Dermis microvascular lymphatic vessel endothelial cell (primary cell): ENCODE data around the gene FAM162A. TPM values are rescaled to one million over a fixed set of nuclear protein-coding genes. Genes with fewer than 3 reads are reported as not detected.

ENCODE experiments used
- DNase-seq, 2 donors: peaks; one replicate each; pipeline versions ENCODE4 v3.0.0 to v3.0.0-alpha.2; 2010; ENCODE audit warnings: low read depth in 2 of 2
- total RNA-seq: library from RNA; depleted of rRNA; stranded (reverse); fragments of >200 nt; gene quantifications from 2 replicates; pipeline ENCODE4 v1.2.1, GENCODE V29; 2014

Gene FAM162A
- total RNA-seq, 1 donor from 2014 or later = 7.2 TPM

- no peak for DNase-seq
These were observed 3.7 kb downstream of the FAM162A start for GRCh38 chr3:122387709-122388108.

DNA sequence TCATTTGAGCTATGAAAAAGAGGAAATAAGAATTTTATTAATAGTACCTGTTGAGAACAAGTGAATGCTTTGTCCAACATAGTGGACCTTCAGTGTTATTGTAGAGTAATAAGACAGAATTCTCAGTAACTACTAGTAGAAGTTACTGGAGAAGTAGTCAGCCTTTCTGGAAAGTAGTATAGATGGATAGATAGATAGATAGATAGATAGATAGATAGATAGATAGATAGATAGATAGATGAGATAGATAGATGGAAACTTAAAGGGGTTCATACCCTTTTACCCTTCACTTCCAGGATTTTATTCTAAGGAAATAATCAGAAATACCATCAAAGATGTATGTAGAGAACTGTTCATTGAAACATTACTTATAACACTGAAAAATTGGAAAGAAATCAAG, 5.2 kb downstream of the FAM162A start:
- no peak for DNase-seq

- no peak for DNase-seq
These were observed 5.9 kb downstream of the FAM162A start for GRCh38 chr3:122389892-122390291.

DNA sequence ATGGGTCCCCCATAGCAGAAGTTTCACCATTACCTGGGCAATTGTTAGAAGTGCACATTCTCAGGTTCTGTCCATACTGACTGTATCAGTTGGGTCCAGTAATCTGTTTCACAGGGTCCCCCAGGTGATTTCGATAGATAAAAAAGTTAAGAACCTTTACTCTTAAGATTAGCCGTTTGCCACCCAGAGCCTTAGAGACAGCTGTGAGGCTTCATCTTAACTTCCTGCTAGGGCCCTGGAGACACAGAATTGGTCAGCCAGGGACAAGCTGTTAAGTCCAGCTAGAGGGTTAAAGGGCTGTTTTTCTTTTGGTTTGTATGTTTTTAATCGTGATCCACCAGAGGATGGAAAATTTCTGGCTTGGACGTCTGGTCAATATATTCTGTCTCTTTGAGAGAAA, 6.7 kb downstream of the FAM162A start:
- DNase-seq = no peak

DNA sequence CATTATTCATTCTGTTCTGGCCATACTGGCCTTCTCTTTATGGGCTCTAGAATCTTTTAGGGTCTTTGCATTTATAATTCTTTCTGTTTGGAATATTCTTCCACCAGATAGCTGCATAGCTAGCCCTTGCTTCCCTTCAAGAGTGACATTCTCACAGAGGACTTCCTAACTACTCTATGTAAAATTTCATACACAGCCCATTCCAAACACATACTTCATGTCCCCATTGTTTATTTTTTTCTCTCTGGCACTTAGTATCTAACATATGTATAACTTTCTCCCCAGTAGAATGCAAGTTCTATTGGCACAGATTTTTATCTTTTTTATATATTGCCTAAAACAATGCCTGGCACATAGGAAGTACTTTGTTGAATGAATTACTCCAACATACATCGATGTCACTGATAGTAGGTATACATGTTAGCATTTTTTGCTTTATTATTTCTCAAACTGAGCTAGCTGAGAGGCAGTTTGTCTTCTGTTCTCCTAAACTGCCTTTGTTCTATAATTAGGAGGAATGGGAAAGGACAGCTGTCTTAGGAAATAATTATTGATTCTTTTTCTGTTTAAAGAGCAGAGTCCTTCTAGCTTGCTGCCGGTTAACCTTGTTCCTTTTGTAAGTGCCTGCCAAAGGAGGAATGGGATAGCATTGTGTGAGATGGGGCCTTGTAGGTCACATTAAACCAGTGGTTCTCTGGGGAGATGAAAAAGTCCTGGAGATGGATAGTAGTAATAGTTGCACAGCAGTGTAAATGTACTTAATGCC, 7.9 kb downstream of the FAM162A start:
- no peak for DNase-seq

GRCh38 chr3:122392868-122393844, 9.2 kb downstream of the FAM162A start:
- DNase-seq = peak; percentile 48 to 62

- DNase-seq = no peak
These were observed 10.2 kb downstream of the FAM162A start for GRCh38 chr3:122394173-122394572.

DNA sequence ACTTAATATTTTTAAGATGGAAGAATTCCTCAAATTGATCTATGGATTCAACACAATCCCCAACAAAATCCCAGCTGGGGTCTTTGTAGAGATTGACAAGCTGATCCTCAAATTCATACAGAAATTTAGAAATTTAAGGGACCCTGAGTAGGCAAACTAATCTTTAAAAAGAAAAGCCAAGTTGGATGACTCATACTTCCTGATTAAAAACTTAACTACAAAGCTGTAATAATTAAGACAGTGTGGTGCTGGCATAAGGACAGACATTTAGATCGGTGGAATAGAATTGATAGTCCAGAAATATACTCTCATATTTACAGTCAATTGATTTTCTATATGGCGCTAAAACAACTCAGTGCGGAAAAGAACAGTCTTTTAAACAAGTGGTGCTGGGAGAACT, 11.6 kb downstream of the FAM162A start:
- no peak for DNase-seq

- no peak for DNase-seq
These were observed 12.5 kb downstream of the FAM162A start for GRCh38 chr3:122396511-122396910.

GRCh38 chr3:122397201-122397600, 13.2 kb downstream of the FAM162A start:
- DNase-seq = no peak

DNA sequence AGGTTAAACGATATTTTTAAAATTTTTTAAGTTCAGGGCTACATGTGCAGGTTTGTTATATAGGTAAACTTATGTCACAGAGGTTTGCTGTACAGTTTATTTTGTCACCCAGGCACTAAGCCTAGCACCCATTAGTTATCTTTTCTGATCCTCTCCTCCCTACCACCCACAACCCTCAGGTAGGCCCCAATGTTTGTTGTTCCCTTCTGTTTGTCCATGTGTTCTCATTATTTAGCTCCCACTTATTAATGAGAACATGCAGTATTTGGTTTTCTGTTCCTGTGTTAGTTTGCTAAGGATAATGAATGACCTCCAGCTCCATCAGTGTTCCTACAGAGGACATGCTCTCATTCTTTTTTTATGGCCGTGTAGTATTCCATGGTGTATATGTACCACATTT, 14.9 kb downstream of the FAM162A start:
- DNase-seq = no peak

DNA sequence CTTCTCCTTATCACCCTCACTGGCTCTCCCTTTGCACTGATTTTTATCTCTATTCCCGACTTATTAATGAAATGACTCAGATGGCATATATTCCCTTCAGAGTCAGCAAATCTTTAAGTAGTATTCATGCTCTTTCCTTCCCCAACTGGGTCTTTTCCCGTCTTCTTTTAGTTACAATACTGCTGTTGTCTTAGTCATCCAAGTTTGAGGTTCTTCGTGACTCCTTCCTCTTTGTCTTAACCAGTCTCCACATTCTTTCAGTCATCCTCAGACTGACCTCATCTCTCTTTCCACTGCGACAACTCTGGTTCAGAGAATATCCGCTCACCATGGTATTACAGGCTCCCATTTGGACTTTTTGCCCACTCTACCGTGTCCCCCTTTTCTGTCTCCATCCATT, 19.5 kb downstream of the FAM162A start:
- no peak for DNase-seq

DNA sequence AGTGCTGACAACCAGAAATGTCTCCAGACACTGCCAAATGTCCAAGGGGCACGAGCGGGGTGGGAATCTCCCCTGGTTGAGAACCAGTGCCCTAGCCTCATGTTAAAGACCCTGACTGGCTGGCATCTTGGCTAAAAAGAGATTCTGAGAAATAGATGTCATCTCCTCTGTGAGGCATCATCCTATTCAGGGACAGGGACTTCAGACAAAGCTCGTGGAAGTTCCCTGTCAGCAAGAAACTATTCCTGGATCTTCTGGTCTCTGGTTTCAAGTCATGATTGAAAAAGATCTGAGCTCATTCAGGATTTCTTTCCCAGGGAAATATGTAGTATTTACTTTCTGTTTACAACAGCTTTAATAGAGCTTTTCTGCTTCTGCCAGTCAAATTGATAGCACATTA, 21.0 kb downstream of the FAM162A start:
- no peak for DNase-seq

GRCh38 chr3:122406198-122406597, 22.2 kb downstream of the FAM162A start:
- no peak for DNase-seq

DNA sequence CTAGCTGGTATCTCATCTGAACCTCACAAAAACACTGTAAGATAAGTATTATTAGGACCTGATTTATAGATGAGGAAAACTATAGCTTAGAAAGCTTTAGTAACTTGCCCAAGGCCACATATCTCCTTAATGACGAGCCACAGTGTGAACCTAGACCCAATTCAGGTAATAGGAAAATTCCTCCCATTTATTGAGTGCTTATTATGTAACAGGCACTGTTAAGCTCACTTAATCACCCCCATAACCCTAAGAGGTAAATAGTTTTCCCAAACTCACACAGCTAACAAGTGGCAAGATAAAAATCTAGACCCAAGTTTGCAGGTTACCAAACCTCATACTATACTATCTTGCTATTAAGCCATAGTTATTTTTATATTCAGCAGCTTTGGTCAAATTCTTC, 24.0 kb downstream of the FAM162A start:
- DNase-seq = no peak

DNA sequence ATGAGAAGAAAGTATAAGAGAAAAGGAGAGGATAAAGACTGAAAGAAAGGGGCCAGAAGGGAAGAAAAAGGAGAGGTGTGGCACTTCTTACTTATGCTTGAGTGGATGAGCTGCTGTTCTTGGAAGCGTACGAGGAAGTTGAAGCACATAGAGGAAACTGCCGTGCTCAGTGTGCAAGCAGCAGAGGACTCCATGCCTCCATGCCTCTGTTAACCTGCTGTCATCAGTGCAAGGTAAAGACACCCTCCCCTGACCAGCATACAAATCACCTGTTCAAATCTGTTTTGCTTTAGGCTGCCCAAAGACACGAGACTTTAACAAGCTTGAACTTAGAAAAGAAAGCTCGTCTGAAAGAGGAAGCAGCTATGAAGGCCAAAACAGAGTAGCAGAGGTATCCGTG, 25.5 kb downstream of the FAM162A start:
- DNase-seq = no peak

DNA sequence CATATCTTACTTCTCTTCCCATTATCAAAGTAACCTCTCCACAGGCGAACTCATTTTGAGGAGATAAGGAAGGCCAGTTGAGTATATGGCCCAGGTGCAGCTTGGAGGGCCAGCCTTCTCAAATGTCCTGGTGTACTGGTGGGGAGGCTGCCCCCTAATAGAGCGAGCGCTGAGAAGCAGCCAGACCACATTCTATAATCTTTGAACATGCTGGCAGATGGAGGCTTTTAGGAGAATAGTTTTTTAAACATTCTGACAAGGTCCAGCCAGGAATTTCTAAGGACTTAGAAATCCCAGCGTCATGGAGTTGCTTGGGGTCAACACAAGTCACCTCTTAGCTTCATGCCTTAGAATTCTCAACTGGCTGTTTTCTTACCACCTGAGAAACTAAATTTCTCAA, 26.1 kb downstream of the FAM162A start:
- DNase-seq = no peak

DNA sequence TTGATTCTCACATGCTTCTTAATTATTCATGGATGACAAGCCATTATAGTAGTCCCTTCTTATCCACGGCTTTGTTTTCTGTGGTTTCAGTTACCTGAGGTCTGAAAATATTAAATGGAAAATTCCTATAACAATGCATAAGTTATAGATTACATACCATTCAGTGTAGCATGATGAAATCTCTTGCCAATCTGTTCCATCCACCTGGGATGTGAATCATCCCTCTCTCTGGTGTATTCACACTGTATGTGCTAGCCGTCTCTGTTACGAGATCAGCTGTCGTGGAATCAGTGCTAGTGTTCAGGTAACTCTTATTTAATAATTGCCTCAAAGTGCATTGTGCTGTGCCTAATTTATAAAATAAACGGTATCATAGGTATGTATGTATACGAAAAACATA, 26.7 kb downstream of the FAM162A start:
- no peak for DNase-seq

DNA sequence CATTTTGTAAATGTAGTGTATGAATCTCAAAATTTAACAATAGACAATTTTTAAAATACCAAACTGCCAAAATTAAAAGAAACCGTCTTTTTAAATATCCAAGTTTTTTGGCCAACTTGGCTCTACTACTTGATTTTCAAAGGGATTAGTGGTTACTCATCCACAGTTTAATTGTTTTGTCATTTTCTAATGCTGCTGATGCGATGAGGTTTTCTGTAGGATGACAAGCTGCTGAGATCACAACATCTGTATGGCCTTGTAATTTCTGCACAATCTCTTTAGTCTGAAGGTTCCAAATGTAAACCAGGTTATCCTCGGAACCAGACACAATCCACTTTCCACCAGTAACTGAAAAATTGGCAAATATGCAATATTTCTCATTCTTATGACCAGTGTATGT, 30.4 kb downstream of the FAM162A start:
- DNase-seq = no peak

DNA sequence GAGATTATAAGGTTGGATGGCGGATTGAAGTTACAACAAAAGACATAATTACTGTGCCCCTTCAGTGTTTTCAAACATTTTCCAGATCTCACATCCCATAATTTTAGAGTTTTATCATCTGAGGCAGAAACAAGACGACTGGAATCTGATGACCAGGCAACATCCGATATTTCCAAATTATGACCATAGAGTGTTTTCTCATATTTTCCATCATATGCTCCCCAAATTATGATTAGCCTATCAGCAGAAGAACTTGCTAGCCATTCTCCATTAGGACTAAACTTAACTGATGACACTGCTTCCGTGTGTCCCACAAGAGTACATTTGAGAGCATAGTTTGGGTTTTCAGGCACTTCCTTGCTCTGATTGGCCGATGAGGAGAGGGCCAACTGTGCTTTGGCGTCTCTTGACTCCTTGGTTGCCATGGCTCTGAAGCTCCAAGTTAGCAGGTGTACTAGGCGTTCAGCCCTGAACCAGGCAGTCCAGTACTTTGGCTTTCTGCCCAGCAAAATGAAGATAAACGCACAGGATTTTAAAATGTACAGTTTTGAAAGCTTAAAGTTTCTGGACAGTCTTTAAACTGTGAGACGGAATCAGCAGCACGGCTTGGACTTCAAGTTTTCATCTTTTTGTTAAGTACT, 31.2 kb downstream of the FAM162A start:
- peak; percentile 14 to 56 for DNase-seq

GRCh38 chr3:122415762-122416654, 32.0 kb downstream of the FAM162A start, which contains the start of gene WDR5B:
TSS of gene WDR5B (minus strand) at chr3:122416062. CDS start at chr3:122415528, 534 bp downstream.
- DNase-seq = peak; percentile 98
